Peyer's patch (tissue), 4 donors: ENCODE measurements around the gene AKAP12. TPM values are rescaled to one million over a fixed set of nuclear protein-coding genes. Genes with fewer than 3 reads are reported as not detected.
A peak's percentile ranks its signal among the peaks of the same experiment; 100 is the strongest.

Experiments
- DNase-seq, 3 donors: peaks; one replicate each; pipeline ENCODE4 v3.0.0-alpha.2; 2017 to 2019
- H3K27ac ChIP-seq, 4 donors: fragments of 200-600 bp; sonication (generic); one replicate each; pipeline ENCODE4 v1.5.1; 2016 to 2019
- H3K27me3 ChIP-seq, 2 donors: fragments of 200-600 bp; sonication (generic); one replicate each; pipeline ENCODE4 v1.5.1; 2019
- H3K36me3 ChIP-seq, 3 donors: fragments of 200-600 bp; sonication (generic); one replicate each; pipeline ENCODE4 v1.5.1; 2016 to 2019
- H3K4me1 ChIP-seq, 4 donors: fragments of 200-600 bp; sonication (generic); one replicate each; pipeline ENCODE4 v1.5.1; 2016 to 2019
- H3K4me3 ChIP-seq, 4 donors: fragments of 200-600 bp; sonication (generic); 1 replicate in 3 of 4; 2 replicates in 1 of 4; pipeline ENCODE4 v1.5.1; 2016 to 2019; ENCODE audit warnings: mild to moderate bottlenecking in 1 of 4
- H3K9me3 ChIP-seq, 4 donors: fragments of 200-600 bp; sonication (generic); one replicate each; pipeline ENCODE4 v1.5.1; 2016 to 2019; ENCODE audit warnings: mild to moderate bottlenecking in 1 of 4
- POLR2A ChIP-seq, 2 donors: fragments of 450-650 bp; IDR thresholded peaks; one replicate each; pipeline ENCODE4 v1.5.1; 2017; ENCODE audit warnings: antibody characterized with exemption in 2 of 2, mild to moderate bottlenecking in 2 of 2, moderate library complexity in 2 of 2
- total RNA-seq, 4 donors: library from RNA; depleted of rRNA; stranded (reverse); fragments of >200 nt; gene quantifications; one replicate each; pipeline ENCODE4 v1.1.0, GENCODE V29; 2016
- TF ChIP-seq, protein P1 (sequence below), 6 experiments: fragments of 450-650 bp in 4 of 6; fragments of 200-600 bp in 2 of 6; sonication (generic) in 1 of 6; IDR thresholded peaks; one replicate each; pipeline ENCODE4 v1.5.1; 2017 to 2019; ENCODE audit warnings: antibody characterized with exemption in 6 of 6, mild to moderate bottlenecking in 3 of 6, moderate library complexity in 1 of 6

Gene AKAP12
- total RNA-seq, 4 donors from 2014 or later = 6.5 to 54.5 (median 23.8) TPM

- Histone ChIP-seq H3K27me3 (no peaks in the 10 kb centered on the region), H3K4me1 (no peaks in the 10 kb centered on the region), H3K36me3 (peaks cover 0 to 55% (median 0%) of the 10 kb centered on the region in 3 donors), H3K4me3 (no peak overlapping the region), H3K9me3 (no peaks in the 10 kb centered on the region), H3K27ac (no peak overlapping the region)
- TF ChIP-seq, protein P1, sequence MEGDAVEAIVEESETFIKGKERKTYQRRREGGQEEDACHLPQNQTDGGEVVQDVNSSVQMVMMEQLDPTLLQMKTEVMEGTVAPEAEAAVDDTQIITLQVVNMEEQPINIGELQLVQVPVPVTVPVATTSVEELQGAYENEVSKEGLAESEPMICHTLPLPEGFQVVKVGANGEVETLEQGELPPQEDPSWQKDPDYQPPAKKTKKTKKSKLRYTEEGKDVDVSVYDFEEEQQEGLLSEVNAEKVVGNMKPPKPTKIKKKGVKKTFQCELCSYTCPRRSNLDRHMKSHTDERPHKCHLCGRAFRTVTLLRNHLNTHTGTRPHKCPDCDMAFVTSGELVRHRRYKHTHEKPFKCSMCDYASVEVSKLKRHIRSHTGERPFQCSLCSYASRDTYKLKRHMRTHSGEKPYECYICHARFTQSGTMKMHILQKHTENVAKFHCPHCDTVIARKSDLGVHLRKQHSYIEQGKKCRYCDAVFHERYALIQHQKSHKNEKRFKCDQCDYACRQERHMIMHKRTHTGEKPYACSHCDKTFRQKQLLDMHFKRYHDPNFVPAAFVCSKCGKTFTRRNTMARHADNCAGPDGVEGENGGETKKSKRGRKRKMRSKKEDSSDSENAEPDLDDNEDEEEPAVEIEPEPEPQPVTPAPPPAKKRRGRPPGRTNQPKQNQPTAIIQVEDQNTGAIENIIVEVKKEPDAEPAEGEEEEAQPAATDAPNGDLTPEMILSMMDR (IDR thresholded peaks at IDR 0.05) = no peak
- TF ChIP-seq POLR2A (IDR thresholded peaks at IDR 0.05) = no peak
- DNase-seq = no peak
Observed at GRCh38 chr6:151370509-151371078, 130.8 kb downstream of the AKAP12 start.

DNA sequence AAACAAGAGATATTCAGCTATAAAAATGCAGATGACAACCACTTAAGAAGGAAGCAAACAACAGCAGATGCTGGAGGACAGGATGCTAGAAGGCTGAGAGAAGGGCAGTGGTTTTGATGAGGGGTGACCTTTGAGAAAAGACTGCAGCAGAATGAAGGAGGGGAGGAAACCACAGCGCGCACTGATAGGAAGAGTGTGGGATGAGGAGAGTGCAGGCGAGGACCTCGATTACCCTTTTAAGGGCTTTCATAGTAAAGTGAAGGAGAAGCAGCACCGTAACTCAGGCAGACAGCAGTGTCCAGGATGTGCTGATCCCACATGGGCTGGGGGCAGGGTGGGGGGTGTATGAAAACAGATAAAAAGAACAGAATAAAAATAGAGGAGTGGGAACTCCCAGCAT lies 132.4 kb downstream of the AKAP12 start:
- no peak overlapping the region for H3K27ac ChIP-seq
- no peaks in the 10 kb centered on the region for H3K27me3 ChIP-seq
- H3K4me3 ChIP-seq = no peak overlapping the region
- peaks cover 0 to 39% (median 0%) of the 10 kb centered on the region in 3 donors for H3K36me3 ChIP-seq
- DNase-seq = no peak
- H3K4me1 ChIP-seq = no peaks in the 10 kb centered on the region
- H3K9me3 ChIP-seq = no peaks in the 10 kb centered on the region
- no peak for TF ChIP-seq POLR2A (IDR thresholded peaks at IDR 0.05)
- TF ChIP-seq, protein P1 (IDR thresholded peaks at IDR 0.05) = no peak

DNA sequence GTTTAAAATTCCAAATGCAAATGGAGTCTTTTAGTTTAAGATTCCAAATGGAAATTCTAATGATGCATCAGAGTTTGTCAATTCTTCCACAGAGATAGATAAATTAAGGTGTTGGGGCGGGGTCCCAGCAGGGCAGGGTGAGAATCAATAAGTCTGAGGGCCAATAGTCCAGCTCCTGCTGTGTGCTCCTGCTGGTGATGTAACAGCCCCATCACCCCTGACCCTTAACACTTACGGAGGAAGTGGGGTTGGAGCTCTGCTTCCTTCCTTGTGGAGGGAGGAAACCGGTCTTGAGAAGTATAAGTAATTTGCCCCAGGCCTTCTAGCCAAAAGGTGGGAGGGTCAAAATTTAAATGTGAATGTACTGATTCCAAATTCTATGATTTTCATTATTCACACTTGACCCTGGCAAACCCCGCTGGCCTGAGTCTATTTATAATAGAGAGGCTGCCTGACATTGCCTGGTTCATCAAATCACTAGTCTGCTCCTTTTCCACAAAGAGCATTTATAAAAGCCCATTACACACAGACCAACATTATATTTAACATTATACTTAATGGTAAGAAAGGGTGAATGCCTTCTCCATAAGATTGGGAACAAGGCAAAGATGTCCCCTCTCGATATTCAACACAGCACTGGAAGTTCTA lies 134.4 kb downstream of the AKAP12 start:
- Histone ChIP-seq H3K36me3 (peaks cover 0 to 29% (median 0%) of the 10 kb centered on the region in 3 donors), H3K27ac (peak overlapping the region in 1 of 4 donors; percentile 27), H3K4me1 (no peaks in the 10 kb centered on the region), H3K27me3 (no peaks in the 10 kb centered on the region), H3K9me3 (no peaks in the 10 kb centered on the region), H3K4me3 (no peak overlapping the region)
- DNase-seq = no peak
- TF ChIP-seq, protein P1 (IDR thresholded peaks at IDR 0.05) = no peak
- no peak for TF ChIP-seq POLR2A (IDR thresholded peaks at IDR 0.05)

GRCh38 chr6:151375833-151376232 lies 136.1 kb downstream of the AKAP12 start:
- TF ChIP-seq POLR2A (IDR thresholded peaks at IDR 0.05) = no peak
- TF ChIP-seq, protein P1 (IDR thresholded peaks at IDR 0.05) = no peak
- no peak for DNase-seq
- Histone ChIP-seq H3K27me3 (no peaks in the 10 kb centered on the region), H3K27ac (no peak overlapping the region), H3K9me3 (no peaks in the 10 kb centered on the region), H3K36me3 (peaks cover 0 to 17% (median 0%) of the 10 kb centered on the region in 3 donors), H3K4me1 (peaks cover 0 to 7% (median 0%) of the 10 kb centered on the region in 4 donors), H3K4me3 (no peak overlapping the region)

DNA sequence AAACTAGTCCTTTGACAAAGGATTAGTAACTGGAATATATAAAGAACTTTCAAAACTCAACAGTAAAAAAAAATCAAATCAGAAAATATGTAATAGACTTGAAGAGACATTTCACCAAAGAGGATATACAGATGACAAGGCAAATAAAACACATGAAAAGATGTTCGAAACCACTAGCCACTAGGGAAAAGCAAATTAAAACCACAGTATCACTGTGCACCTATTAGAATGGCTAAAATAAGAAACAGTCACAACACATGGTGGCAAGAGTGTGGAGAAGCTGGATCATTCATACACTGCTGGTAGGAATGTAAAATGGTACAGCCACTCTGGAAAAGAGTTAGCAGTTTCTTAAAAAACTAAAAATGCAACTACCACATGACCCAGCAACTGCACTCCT lies 136.7 kb downstream of the AKAP12 start:
- no peak for TF ChIP-seq POLR2A (IDR thresholded peaks at IDR 0.05)
- TF ChIP-seq, protein P1 (IDR thresholded peaks at IDR 0.05) = no peak
- no peak for DNase-seq

More for the DNA sequence above, 136.7 kb downstream of the AKAP12 start:
- no peaks in the 10 kb centered on the region for H3K9me3 ChIP-seq
- H3K4me1 ChIP-seq = peaks cover 0 to 7% (median 0%) of the 10 kb centered on the region in 4 donors
- peaks cover 0 to 12% (median 0%) of the 10 kb centered on the region in 3 donors for H3K36me3 ChIP-seq
- H3K27me3 ChIP-seq = no peaks in the 10 kb centered on the region
- H3K27ac ChIP-seq = no peak overlapping the region
- no peak overlapping the region for H3K4me3 ChIP-seq
